HL-60/S4 treated with phorbol 12-myristate 13-acetate at 8.2 ng/mL for 4 days and 3 days (cell line): ENCODE results near the gene CHCHD3.
"Not testable (repeated sequence)": the region's sequence is repeated elsewhere in the genome, so short reads cannot be mapped to it uniquely, and the experiment has no call there.

Experiments used
- in situ Hi-C: fragments of 300-500 bp; cut with MboI; formaldehyde crosslinking; loops from 2 replicates; pipeline ENCODE4 v1.15.0; 2022; ENCODE audit warnings: low sequenced_read_pairs

The CHCHD3 gene

DNA sequence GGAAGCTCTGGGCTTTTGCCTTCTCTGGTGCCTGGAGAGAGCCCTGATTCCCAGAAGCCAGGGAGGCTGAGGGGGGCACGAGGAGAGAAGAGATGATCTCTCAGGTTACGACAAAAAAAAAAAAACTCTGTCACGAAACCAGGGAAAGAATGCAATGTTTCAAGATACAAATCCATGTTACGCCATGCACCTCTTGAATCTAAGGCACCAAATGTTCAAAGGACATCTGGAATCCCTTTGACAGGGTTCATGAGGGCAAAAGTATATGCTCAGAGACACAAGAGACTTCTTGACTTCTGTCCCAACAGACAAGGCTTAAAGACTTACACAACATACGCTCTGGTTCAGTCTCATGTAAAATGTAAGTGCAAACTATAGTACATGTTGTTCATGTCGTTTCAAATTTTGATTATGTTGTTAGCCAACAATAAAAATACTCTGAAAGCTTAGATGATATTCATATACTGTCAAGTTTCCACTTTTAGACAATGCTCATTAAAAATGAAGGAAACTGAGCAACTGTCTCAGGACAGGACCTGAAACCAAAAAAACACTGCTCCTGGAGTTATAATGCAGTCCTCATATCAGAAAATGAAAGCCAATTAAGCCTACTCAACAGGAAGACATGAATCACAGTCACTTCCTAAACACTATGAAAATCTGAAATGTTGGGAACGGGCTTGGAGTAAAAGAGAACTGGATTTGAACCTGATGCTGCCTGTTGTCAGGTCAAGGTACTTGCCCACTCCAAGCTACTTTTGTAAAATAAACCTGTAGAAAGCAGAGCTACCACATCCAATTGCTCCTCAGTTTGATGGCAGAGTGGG is 72.3 kb downstream of the CHCHD3 start:
- in situ Hi-C loops, result no loop called here

GRCh38 chr7:133007961-133008360 is 73.9 kb downstream of the CHCHD3 start:
- in situ Hi-C loops, result no loop called here

- in situ Hi-C loops, result no loop called here
Observed at GRCh38 chr7:133003052-133003910, 78.6 kb downstream of the CHCHD3 start.

GRCh38 chr7:133001727-133002126 is 80.2 kb downstream of the CHCHD3 start:
- in situ Hi-C loops, result no loop called here

GRCh38 chr7:132999845-133000244 is 82.0 kb downstream of the CHCHD3 start:
- in situ Hi-C loops, result no loop called here

GRCh38 chr7:132998763-132999162 is 83.1 kb downstream of the CHCHD3 start:
- in situ Hi-C loops, result no loop called here

DNA sequence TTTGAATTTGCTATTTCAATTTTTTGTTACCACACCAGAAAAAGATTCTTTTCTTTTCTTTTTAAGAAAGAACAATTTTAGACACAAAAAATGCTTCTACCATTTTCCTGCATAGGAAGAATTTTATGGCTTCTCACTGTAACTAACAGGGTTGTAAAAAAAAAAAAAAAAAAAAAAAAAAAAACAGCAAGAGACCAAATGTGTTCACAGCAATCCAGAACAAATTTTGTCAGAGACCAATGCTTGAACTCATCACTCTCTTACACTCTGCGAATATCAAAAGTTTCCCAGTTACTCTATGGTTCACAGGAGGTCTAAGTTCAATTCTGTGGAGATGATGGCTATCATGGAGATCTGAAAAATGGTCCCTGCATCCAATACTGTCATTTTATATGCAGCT is 84.4 kb downstream of the CHCHD3 start:
- in situ Hi-C loops, result no loop called here

GRCh38 chr7:132996581-132997242 is 85.2 kb downstream of the CHCHD3 start:
- in situ Hi-C loops, result no loop called here

DNA sequence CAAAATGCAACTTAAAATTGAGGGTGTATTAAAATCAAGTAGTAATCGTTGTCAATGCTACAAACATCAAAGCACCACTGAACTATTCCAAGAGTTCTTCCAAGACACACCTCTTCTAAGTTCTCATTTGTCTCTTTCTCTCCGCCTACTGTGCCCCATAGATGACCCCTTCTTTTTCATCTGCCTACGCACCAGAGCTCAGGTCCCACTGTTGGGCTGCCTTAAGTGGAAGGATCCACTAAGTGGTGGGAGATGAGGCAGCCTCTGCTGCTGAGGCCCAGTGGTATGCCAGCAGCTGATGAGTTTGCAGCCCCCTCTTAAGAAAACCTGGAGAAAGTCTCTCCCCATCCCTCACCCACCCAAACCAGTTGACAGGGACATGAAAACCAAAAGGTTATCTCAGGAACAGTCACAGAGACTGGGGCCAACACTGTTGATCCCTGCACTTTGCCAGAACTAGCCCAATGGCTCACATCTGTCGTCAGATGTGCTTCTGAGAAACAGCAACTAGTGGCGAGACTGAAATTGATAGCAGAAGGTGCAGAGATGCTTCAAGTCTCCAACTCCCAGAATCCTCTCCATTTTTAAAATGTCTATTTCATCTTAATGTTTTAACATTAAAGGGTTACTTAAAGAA is 88.4 kb downstream of the CHCHD3 start:
- in situ Hi-C loops, result no loop called here

GRCh38 chr7:132991615-132992587 is 90.0 kb downstream of the CHCHD3 start:
- in situ Hi-C loops, result no loop called here

DNA sequence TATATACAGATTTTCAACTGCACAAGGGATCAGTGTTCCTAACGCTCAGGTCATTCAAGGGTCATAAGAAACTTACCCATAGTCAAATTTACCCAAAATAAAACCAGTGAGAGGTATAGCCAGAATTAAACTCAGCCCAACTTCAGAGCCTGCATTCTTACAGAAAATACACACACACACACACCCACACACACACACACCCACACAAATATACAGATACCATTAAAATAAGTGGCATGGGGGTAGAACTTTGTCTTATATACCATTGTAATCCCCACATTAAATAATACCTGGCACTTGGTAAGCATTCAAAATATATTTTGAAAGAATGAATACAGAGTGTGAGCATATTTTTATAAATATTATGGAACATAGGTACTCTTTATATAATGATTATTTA is 93.8 kb downstream of the CHCHD3 start:
- in situ Hi-C loops, result no loop called here

GRCh38 chr7:132980402-132980801 is 101.5 kb downstream of the CHCHD3 start:
- in situ Hi-C loops, result no loop called here

DNA sequence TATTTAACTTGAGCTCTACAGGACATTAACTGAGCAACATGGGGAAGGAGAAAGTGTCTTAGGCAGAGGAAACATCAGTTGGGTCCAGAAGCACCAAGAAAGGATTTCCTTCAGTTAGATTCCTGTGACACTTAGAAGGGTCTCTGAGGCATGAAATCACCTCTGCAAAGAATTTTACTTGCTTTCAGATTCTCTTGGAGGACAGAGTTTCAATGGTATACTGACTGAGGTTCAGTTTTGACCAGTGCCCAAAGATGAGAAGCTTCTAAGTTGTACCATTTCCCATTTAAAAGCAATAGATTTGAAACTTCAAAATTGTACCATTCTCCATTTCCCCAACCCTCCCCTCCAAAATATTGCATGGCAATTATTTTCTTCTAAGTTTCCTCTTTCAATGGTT is 102.4 kb downstream of the CHCHD3 start:
- in situ Hi-C loops, result no loop called here

- in situ Hi-C loops, result no loop called here
Observed at GRCh38 chr7:132977234-132977633, 104.7 kb downstream of the CHCHD3 start.

DNA sequence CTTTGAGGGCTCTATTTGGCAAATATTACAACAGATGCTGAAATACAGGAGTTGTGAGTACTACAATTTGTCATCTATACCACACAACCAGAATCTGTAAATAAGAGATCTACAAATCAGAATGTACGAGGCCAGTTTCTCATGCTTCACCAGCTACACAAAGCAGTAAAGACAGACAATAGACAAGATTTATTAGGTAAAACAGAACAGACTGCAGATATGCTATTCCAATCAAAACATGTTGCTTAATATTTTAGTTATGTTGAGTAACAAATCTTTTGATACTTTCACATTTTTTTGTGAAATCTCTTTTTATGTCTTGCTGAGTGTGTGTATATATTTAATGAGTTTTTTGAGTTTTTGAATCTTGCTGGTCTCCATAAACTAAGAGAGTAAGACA is 109.1 kb downstream of the CHCHD3 start:
- in situ Hi-C loops, result no loop called here

DNA sequence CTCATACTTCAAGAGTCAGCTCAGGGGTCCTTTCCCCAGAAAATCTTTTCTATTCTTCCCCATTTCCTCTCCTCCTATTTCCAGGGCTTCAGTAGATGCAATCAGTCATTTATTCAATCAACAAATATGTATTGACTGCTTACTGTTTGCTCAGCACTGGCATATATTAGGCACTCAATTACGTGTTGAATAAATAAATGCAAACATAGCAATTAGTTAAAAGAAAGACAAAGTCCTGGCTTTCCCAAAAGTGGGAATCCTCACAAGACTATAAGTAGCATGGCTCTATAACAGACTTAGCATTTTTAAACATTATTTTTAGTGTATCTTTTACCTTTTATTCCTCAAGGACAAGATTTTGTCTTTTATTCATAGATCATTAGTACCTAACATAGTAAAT is 111.6 kb downstream of the CHCHD3 start:
- in situ Hi-C loops, result no loop called here

DNA sequence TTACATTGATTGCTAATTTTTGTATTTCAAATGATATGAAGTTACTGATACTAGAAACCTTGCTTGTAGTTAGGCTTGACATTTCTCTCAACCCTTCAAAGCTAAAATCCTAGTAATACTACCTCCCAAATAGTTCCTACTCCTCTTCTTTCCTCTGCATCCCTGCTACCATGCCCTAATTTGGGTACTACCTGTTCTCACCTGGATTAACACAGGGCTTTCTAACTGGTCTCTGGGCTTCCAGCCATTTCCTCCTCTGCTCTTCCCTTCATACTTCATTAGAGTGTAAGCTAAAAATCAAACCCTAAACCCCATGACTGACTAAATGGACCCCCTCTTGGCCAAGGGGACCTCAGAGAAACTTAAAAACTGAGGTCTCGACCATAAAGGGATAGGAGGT is 112.4 kb downstream of the CHCHD3 start:
- in situ Hi-C loops, result no loop called here

DNA sequence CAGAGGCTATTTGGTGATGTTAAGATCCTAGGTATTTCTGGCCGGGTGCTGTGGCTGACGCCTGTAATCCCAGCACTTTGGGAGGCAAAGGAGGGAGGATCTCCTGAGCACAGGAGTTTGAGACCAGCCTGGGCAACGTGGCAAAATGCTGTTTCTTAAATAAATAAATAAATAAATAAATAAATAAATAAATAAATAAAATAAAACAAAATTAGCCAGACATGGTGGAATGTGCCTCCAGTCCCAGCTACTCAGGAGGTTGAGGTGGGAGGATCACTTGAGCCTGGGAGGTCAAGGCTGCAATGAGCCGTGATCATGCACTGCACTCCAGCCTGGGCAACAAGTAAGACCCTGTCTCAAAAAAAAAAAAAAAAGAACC is 114.4 kb downstream of the CHCHD3 start:
- in situ Hi-C loops, result not testable (repeated sequence)

- in situ Hi-C loops, result no loop called here
Observed at GRCh38 chr7:132966754-132967469, 115.0 kb downstream of the CHCHD3 start.
